Measurements from ENCODE around the gene SLC27A6.

The SLC27A6 gene

GRCh38 chr5:129065721-129066120, 100.4 kb downstream of the SLC27A6 start:
- DNase-seq: no peak

GRCh38 chr5:129067745-129068144, 102.5 kb downstream of the SLC27A6 start:
- DNase-seq: no peak

- DNase-seq: no peak
Observed at GRCh38 chr5:129069292-129069691, 104.0 kb downstream of the SLC27A6 start.

GRCh38 chr5:129073111-129073510, 107.8 kb downstream of the SLC27A6 start:
- no peak for DNase-seq

- DNase-seq: no peak
Observed at GRCh38 chr5:129074903-129075302, 109.6 kb downstream of the SLC27A6 start.

- no peak for DNase-seq
Observed at GRCh38 chr5:129077433-129078075, 112.3 kb downstream of the SLC27A6 start.

GRCh38 chr5:129078247-129078646, 113.0 kb downstream of the SLC27A6 start:
- DNase-seq: no peak

- no peak for DNase-seq
Observed at GRCh38 chr5:129078660-129079059, 113.4 kb downstream of the SLC27A6 start.

GRCh38 chr5:129079496-129079895, 114.2 kb downstream of the SLC27A6 start:
- DNase-seq: no peak

GRCh38 chr5:129080766-129081165, 115.5 kb downstream of the SLC27A6 start:
- no peak for DNase-seq

- DNase-seq: no peak
Observed at GRCh38 chr5:129082225-129083136, 117.2 kb downstream of the SLC27A6 start.

All from GOT3 (cell line).